ENCODE data around the gene SCN1B.

DNA sequence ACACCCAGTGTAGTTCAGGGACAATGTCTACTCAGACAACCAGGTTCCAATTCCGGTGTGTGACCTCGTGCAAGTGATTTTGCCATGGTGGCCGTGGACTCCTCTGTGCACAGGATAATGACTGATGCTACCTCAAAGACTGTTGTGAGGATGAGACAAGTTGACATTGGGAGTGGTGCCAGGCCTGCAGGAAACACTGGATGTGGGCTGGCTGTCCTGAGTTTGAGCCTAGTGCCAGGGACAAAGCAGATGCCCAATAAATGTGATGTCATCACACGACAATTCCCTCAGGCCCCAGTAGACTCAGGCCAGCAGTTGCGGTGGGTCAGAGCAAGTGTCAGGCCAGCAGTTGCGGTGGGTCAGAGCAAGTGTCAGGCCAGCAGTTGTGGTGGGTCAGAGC is 6.2 kb upstream of the SCN1B start:
- TF ChIP-seq CTCF (IDR thresholded peaks at IDR 0.05): no peak
- no peak for TF ChIP-seq ZFP36 (IDR thresholded peaks at IDR 0.05; ENCODE audit: borderline replicate concordance, partially characterized antibody)
- no peak for TF ChIP-seq SMC3 (IDR thresholded peaks at IDR 0.05)
- TF ChIP-seq POLR2AphosphoS2 (conservative IDR thresholded peaks at IDR 0.05; ENCODE audit: low read length): no peak
- no peak for TF ChIP-seq MYC (IDR thresholded peaks at IDR 0.05; ENCODE audit: borderline replicate concordance, low read length)
- TF ChIP-seq REST (IDR thresholded peaks at IDR 0.05): no peak
